Adrenal gland (tissue), 12 donors: Measurements from ENCODE around the gene INPP5A. TPM values are rescaled to one million over a fixed set of nuclear protein-coding genes. Genes with fewer than 3 reads are reported as not detected.

Experiments used
- DNase-seq, 7 donors: peaks; one replicate each; pipeline ENCODE4 v3.0.0-alpha.2; 2019 to 2020
- H3K27ac ChIP-seq, 5 donors: fragments of 200-600 bp; sonication (generic) in 4 of 5; 1 replicate in 3 of 5; 2 replicates in 2 of 5; pipeline versions ENCODE4 v1.5.1 to v1.8.0; 2016 to 2020; ENCODE audit warnings: mild to moderate bottlenecking in 1 of 5
- H3K27me3 ChIP-seq: fragments of 200-600 bp; 2 replicates; pipeline ENCODE4 v1.8.0; 2021
- H3K36me3 ChIP-seq, 2 donors: fragments of 200-600 bp; replicated peaks in 1 of 2; 1 replicate in 1 of 2; 2 replicates in 1 of 2; pipeline versions ENCODE4 v1.5.1 to v1.8.0; 2018 to 2022
- H3K4me1 ChIP-seq, 2 donors: fragments of 200-600 bp; replicated peaks in 1 of 2; 1 replicate in 1 of 2; 2 replicates in 1 of 2; pipeline versions ENCODE4 v1.5.1 to v1.8.0; 2018 to 2021
- H3K4me3 ChIP-seq, 4 donors: fragments of 200-600 bp; sonication (generic) in 3 of 4; one replicate each; pipeline ENCODE4 v1.5.1; 2016 to 2018
- H3K9me3 ChIP-seq, 3 donors: fragments of 200-600 bp; sonication (generic) in 1 of 3; replicated peaks in 1 of 3; 1 replicate in 2 of 3; 2 replicates in 1 of 3; pipeline versions ENCODE4 v1.5.1 to v1.8.0; 2016 to 2021
- CTCF ChIP-seq, 6 experiments: fragments of 450-650 bp in 4 of 6; fragments of 200-600 bp in 2 of 6; sonication (generic) in 1 of 6; IDR thresholded peaks; 1 replicate in 5 of 6; 2 replicates in 1 of 6; pipeline versions ENCODE4 v1.5.1 to v1.8.0; 2016 to 2021; ENCODE audit warnings: antibody characterized with exemption in 6 of 6, mild to moderate bottlenecking in 2 of 6, moderate library complexity in 1 of 6
- POLR2A ChIP-seq, 2 donors: fragments of 450-650 bp; IDR thresholded peaks; one replicate each; pipeline ENCODE4 v1.6.1; 2017; ENCODE audit warnings: antibody characterized with exemption in 2 of 2, mild to moderate bottlenecking in 2 of 2, moderate library complexity in 1 of 2
- WGBS, 4 donors: extraction: QIAGEN DNeasy Blood & Tissue Kit in 2 of 4; methylation state at CpG; one replicate each; pipeline versions ENCODE4 v1.1.5 to v1.1.7; 2013 to 2017; 5-methylcytosine and 5-hydroxymethylcytosine counted together
- intact Hi-C, 2 donors: fragments of 100-400 bp; cut with DNase I; formaldehyde crosslinking; loops; one replicate each; pipeline versions ENCODE4 v1.14.1 to v1.15.0; 2022 to 2023
- polyA plus RNA-seq, 3 donors: library from polyadenylated mRNA; stranded (reverse); fragments of 200-250 nt in 2 of 3; fragments of 350-450 nt in 1 of 3; fragmentation: Illumina TruSeq in 1 of 3; extraction: RNeasy Lipid Tissue Mini Kit (QIAGEN cat#74804) in 1 of 3; gene quantifications; one replicate each; pipeline ENCODE4 v1.2.3, GENCODE V29; 2013 to 2014
- total RNA-seq, 9 donors: library from RNA; depleted of rRNA in 4 of 9; stranded (reverse); fragments of >200 nt in 4 of 9; fragments of 120-200 nt in 1 of 9; fragmentation: NEBNext Ultra II Directional in 1 of 9; extraction: Animal tissue kit (Norgen Biotek cat#: 25700) in 1 of 9; gene quantifications; one replicate each; pipeline versions ENCODE4 v1.1.0 to v1.2.4, GENCODE V29; 2013 to 2023
- donor health status: healthy with polysubstance abuse.
- donor health status: Bipolar disorder and iron deficiency.
- donor health status: DM: yes; HTN: yes; CAD: no.
- donor health status: DM: no; HTN: no; CAD: no.
- donor health status: DM: no; HTN: no; CAD: no.
- donor health status: DM: yes; HTN: yes; CAD: no.

The INPP5A gene
- total and polyA plus RNA-seq, 12 donors = 13.5 to 62.9 (median 37.5) TPM

GRCh38 chr10:132574288-132574687 lies 36.7 kb downstream of the INPP5A start:
- H3K4me1 ChIP-seq = peaks cover 3 to 51% of the 10 kb centered on the region in 2 donors
- TF ChIP-seq POLR2A (IDR thresholded peaks at IDR 0.05) (no peak), CTCF (IDR thresholded peaks at IDR 0.05) (no peak)
- H3K36me3 ChIP-seq = no peaks in the 10 kb centered on the region
- no peaks in the 10 kb centered on the region for H3K9me3 ChIP-seq
- no peaks in the 10 kb centered on the region for H3K27me3 ChIP-seq
- no peak overlapping the region for H3K27ac ChIP-seq
- 93 to 98% (median 97%) methylated on average over 8 of the region's 8 CpGs for WGBS, 4 donors
- H3K4me3 ChIP-seq = no peak overlapping the region
- DNase-seq = no peak
- intact Hi-C loops = no loop called here

- no peak overlapping the region for H3K4me3 ChIP-seq
These were observed 37.3 kb downstream of the INPP5A start for GRCh38 chr10:132574783-132575319.

DNA sequence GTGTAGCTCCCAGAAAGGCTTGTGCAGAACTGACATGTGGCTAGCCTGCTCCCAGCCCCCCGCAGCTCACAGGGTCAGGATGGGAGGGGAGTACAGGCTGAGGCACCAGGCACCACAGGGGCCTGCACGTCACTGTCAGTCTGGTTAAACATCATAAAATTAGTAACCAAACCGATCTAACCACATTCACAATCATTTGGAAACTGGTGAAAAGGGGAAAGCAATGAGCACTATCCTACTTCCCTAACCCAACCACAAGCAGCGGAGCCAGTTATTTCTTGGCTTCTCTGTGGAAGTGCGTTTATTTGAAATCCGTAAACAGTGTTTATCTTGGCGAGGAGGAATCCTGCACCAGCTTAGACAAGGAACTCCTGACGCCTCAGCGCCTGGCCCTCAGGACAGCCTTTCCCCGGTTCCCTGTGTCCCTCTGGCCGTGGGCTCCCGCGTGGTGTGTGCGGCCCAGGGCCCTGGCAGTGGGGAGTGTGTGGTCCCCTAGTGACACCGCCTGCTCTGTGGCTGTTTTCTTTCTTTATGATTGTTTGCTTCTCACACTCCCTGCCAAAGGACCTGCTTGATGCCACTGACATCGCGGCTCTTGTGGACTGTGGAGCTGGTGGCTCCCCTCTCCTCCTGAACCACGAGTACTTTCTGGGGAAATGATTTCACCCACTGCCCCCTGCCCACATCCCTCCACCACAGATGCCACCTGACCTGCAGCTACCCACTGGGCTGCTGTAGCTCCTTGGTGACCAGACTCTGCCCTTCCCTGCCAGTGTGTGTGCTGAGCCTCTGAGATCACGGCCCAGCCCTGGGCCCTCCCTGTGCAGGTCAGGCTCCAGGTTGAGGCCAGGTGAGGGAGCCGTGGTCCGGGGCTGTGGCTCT lies 38.0 kb downstream of the INPP5A start:
- no peaks in the 10 kb centered on the region for H3K36me3 ChIP-seq
- peaks cover 3 to 51% of the 10 kb centered on the region in 2 donors for H3K4me1 ChIP-seq
- peak in 2 of 7 donors; percentile 42 to 43 for DNase-seq
- 48 to 57% (median 54%) methylated on average over 18 to 21 of the region's 21 CpGs for WGBS, 4 donors
- no peaks in the 10 kb centered on the region for H3K27me3 ChIP-seq
- no peaks in the 10 kb centered on the region for H3K9me3 ChIP-seq
- no peak for TF ChIP-seq CTCF (IDR thresholded peaks at IDR 0.05)
- no peak for TF ChIP-seq POLR2A (IDR thresholded peaks at IDR 0.05)
- intact Hi-C loops = loop anchor here in 1 of 2 donors (5.0 kb wide), 1 partner anchor 118 kb away; no protein-coding TSS in a partner anchor
- H3K4me3 ChIP-seq = no peak overlapping the region
- peak overlapping the region in 2 of 5 donors; percentile 41 to 46 for H3K27ac ChIP-seq

More at GRCh38 chr10:132574783-132575319, 37.3 kb downstream of the INPP5A start:
- H3K4me1 ChIP-seq = peaks cover 3 to 51% of the 10 kb centered on the region in 2 donors
- 58 to 70% (median 60%) methylated on average over 5 to 19 of the region's 19 CpGs for WGBS, 4 donors
- intact Hi-C loops = loop anchor here in 1 of 2 donors (5.0 kb wide), 1 partner anchor 118 kb away; no protein-coding TSS in a partner anchor
- no peak for DNase-seq
- no peaks in the 10 kb centered on the region for H3K9me3 ChIP-seq
- no peaks in the 10 kb centered on the region for H3K27me3 ChIP-seq
- H3K36me3 ChIP-seq = no peaks in the 10 kb centered on the region
- no peak for TF ChIP-seq POLR2A (IDR thresholded peaks at IDR 0.05)
- no peak for TF ChIP-seq CTCF (IDR thresholded peaks at IDR 0.05)
- H3K27ac ChIP-seq = peak overlapping the region in 2 of 5 donors; percentile 41 to 46

DNA sequence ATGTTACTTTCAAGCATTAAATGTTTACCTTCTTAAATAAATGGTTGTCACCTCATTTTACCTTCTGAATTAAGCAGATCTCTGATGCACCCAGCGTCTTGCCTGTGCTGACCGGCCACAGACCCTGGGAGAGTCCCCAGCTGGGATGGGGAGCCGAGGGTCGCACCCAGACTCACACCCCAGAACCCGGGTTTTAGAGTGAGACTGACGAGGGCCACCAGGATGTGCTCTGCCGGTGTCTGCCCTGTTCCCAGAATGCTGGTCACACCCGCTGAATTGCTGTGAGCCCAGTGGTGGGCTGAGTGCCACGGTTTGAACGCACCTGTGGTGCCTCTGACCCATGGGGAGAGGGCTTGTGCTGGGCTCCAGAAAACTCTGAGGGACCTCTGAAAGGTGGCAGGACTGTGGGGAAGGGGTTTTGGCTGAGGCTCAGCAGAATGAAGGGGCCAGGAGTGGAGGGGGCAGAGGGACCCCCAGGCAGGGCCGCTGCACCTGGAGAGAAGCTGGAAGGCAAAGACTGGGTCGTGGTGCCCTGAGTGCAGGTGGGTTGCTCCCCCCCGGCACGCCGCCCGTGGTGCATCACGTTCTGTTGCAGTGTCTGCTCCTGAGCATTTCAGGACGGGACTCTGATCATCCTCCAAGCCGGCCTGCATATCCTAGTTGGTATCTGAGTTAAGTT lies 39.2 kb downstream of the INPP5A start:
- no peak overlapping the region for H3K4me3 ChIP-seq
- intact Hi-C loops = loop anchor here in 1 of 2 donors (5.0 kb wide), 1 partner anchor 120 kb away; no protein-coding TSS in a partner anchor
- H3K9me3 ChIP-seq = no peaks in the 10 kb centered on the region
- H3K4me1 ChIP-seq = peaks cover under 1 to 41% of the 10 kb centered on the region in 2 donors
- no peak for TF ChIP-seq POLR2A (IDR thresholded peaks at IDR 0.05)
- no peak for TF ChIP-seq CTCF (IDR thresholded peaks at IDR 0.05)
- H3K27ac ChIP-seq = no peak overlapping the region
- DNase-seq = no peak
- WGBS, 4 donors = 87 to 90% (median 89%) methylated on average over 11 to 19 of the region's 19 CpGs
- H3K36me3 ChIP-seq = no peaks in the 10 kb centered on the region
- no peaks in the 10 kb centered on the region for H3K27me3 ChIP-seq
